Measurements from ENCODE around the gene SVIL. TPM values are rescaled to one million over a fixed set of nuclear protein-coding genes. Genes with fewer than 3 reads are reported as not detected.

Gene SVIL
- total and polyA plus RNA-seq, 2 of the 13 experiments (the other 11 are each of a cell fraction or from before 2014, with no cell fraction given): 3.9 to 12.1 TPM

GRCh38 chr10:29680091-29680490, 45.3 kb upstream of the SVIL start:
- Histone ChIP-seq H3K27me3 (ENCODE audit: control insufficient read depth in 1 of 2, insufficient read depth in 2 of 2, low read length in 2 of 2) (no peaks in the 10 kb centered on the region), H3K4me1 (ENCODE audit: insufficient read depth, low read length) (no peaks in the 10 kb centered on the region), H3K27ac (ENCODE audit: extremely low read length, insufficient read depth, low read length) (no peak overlapping the region), H3K36me3 (replicated peaks in 1 of 2; ENCODE audit: control insufficient read depth in 1 of 2, insufficient read depth in 2 of 2, low read length in 2 of 2) (peaks cover 0 to 4% of the 10 kb centered on the region in 2 experiments; a peak in 2 of 5 replicates), H3K79me2 (ENCODE audit: insufficient read depth, low read length) (no peaks in the 10 kb centered on the region), H2AFZ (ENCODE audit: low read length) (no peak overlapping the region), H3K4me2 (ENCODE audit: low read depth, low read length) (no peak overlapping the region), H3K9me3 (ENCODE audit: low read length) (peaks cover 21% of the 10 kb centered on the region; the same call in 1 of the 2 replicates), H4K20me1 (ENCODE audit: insufficient read depth, low read length) (no peaks in the 10 kb centered on the region), H3K9ac (ENCODE audit: insufficient read depth, low read depth, low read length) (no peak overlapping the region), H3K4me3 (replicated peaks in 1 of 3; ENCODE audit: insufficient read depth in 1 of 3, low read depth in 2 of 3, low read length in 3 of 3) (no peak overlapping the region)
- 93% methylated on average over 6 of the region's 6 CpGs for WGBS (ENCODE audit: low lambda C conversion rate)
- FAIRE-seq (no peak), DNase-seq (ENCODE audit: low spot score) (no peak), ATAC-seq (no peak)
- ChIA-PET CTCF (ENCODE audit: low intra/inter-chr PET ratio, low total read pairs) (no interaction called here), POLR2A (no interaction called here)
- intact Hi-C loops (cut with micrococcal nuclease; ENCODE audit: unreplicated experiment): no loop called here
- BruUV-seq (replicated peaks): no TSS peak
- in situ Hi-C loops (cut with HindIII; ENCODE audit: extremely low pct_ligation_motif_present, low pct_unique_long_range_greater_than_20kb): no loop called here
- TF ChIP-seq, protein P1, sequence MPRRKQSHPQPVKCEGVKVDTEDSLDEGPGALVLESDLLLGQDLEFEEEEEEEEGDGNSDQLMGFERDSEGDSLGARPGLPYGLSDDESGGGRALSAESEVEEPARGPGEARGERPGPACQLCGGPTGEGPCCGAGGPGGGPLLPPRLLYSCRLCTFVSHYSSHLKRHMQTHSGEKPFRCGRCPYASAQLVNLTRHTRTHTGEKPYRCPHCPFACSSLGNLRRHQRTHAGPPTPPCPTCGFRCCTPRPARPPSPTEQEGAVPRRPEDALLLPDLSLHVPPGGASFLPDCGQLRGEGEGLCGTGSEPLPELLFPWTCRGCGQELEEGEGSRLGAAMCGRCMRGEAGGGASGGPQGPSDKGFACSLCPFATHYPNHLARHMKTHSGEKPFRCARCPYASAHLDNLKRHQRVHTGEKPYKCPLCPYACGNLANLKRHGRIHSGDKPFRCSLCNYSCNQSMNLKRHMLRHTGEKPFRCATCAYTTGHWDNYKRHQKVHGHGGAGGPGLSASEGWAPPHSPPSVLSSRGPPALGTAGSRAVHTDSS (CRISPR knock-in tag; conservative IDR thresholded peaks at IDR 0.05): no peak
- TF ChIP-seq SUZ12 (IDR thresholded peaks at IDR 0.05; ENCODE audit: low read depth, low read length) (no peak), ZNF253 (CRISPR knock-in tag; IDR thresholded peaks at IDR 0.05; ENCODE audit: borderline replicate concordance) (no peak), CHD4 (IDR thresholded peaks at IDR 0.05; ENCODE audit: borderline replicate concordance, low read length) (no peak), ZNF383 (CRISPR knock-in tag; IDR thresholded peaks at IDR 0.05; ENCODE audit: borderline replicate concordance) (no peak), ZNF747 (CRISPR knock-in tag; IDR thresholded peaks at IDR 0.05; ENCODE audit: borderline replicate concordance) (no peak), NFE2L2 (IDR thresholded peaks at IDR 0.05; ENCODE audit: low read length) (no peak), ZNF777 (CRISPR knock-in tag; IDR thresholded peaks at IDR 0.05) (no peak)
- TF ChIP-seq, protein P2, sequence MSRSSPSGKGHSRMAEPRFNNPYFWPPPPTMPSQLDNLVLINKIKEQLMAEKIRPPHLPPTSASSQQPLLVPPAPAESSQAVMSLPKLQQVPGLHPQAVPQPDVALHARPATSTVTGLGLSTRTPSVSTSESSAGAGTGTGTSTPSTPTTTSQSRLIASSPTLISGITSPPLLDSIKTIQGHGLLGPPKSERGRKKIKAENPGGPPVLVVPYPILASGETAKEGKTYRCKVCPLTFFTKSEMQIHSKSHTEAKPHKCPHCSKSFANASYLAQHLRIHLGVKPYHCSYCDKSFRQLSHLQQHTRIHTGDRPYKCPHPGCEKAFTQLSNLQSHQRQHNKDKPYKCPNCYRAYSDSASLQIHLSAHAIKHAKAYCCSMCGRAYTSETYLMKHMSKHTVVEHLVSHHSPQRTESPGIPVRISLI (CRISPR knock-in tag; IDR thresholded peaks at IDR 0.05; ENCODE audit: borderline replicate concordance): no peak
- TF ChIP-seq, protein P3, sequence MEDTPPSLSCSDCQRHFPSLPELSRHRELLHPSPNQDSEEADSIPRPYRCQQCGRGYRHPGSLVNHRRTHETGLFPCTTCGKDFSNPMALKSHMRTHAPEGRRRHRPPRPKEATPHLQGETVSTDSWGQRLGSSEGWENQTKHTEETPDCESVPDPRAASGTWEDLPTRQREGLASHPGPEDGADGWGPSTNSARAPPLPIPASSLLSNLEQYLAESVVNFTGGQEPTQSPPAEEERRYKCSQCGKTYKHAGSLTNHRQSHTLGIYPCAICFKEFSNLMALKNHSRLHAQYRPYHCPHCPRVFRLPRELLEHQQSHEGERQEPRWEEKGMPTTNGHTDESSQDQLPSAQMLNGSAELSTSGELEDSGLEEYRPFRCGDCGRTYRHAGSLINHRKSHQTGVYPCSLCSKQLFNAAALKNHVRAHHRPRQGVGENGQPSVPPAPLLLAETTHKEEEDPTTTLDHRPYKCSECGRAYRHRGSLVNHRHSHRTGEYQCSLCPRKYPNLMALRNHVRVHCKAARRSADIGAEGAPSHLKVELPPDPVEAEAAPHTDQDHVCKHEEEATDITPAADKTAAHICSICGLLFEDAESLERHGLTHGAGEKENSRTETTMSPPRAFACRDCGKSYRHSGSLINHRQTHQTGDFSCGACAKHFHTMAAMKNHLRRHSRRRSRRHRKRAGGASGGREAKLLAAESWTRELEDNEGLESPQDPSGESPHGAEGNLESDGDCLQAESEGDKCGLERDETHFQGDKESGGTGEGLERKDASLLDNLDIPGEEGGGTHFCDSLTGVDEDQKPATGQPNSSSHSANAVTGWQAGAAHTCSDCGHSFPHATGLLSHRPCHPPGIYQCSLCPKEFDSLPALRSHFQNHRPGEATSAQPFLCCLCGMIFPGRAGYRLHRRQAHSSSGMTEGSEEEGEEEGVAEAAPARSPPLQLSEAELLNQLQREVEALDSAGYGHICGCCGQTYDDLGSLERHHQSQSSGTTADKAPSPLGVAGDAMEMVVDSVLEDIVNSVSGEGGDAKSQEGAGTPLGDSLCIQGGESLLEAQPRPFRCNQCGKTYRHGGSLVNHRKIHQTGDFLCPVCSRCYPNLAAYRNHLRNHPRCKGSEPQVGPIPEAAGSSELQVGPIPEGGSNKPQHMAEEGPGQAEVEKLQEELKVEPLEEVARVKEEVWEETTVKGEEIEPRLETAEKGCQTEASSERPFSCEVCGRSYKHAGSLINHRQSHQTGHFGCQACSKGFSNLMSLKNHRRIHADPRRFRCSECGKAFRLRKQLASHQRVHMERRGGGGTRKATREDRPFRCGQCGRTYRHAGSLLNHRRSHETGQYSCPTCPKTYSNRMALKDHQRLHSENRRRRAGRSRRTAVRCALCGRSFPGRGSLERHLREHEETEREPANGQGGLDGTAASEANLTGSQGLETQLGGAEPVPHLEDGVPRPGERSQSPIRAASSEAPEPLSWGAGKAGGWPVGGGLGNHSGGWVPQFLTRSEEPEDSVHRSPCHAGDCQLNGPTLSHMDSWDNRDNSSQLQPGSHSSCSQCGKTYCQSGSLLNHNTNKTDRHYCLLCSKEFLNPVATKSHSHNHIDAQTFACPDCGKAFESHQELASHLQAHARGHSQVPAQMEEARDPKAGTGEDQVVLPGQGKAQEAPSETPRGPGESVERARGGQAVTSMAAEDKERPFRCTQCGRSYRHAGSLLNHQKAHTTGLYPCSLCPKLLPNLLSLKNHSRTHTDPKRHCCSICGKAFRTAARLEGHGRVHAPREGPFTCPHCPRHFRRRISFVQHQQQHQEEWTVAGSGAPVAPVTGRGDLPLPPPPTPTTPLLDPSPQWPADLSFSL (CRISPR knock-in tag; IDR thresholded peaks at IDR 0.05): no peak
- TF ChIP-seq, protein P4, sequence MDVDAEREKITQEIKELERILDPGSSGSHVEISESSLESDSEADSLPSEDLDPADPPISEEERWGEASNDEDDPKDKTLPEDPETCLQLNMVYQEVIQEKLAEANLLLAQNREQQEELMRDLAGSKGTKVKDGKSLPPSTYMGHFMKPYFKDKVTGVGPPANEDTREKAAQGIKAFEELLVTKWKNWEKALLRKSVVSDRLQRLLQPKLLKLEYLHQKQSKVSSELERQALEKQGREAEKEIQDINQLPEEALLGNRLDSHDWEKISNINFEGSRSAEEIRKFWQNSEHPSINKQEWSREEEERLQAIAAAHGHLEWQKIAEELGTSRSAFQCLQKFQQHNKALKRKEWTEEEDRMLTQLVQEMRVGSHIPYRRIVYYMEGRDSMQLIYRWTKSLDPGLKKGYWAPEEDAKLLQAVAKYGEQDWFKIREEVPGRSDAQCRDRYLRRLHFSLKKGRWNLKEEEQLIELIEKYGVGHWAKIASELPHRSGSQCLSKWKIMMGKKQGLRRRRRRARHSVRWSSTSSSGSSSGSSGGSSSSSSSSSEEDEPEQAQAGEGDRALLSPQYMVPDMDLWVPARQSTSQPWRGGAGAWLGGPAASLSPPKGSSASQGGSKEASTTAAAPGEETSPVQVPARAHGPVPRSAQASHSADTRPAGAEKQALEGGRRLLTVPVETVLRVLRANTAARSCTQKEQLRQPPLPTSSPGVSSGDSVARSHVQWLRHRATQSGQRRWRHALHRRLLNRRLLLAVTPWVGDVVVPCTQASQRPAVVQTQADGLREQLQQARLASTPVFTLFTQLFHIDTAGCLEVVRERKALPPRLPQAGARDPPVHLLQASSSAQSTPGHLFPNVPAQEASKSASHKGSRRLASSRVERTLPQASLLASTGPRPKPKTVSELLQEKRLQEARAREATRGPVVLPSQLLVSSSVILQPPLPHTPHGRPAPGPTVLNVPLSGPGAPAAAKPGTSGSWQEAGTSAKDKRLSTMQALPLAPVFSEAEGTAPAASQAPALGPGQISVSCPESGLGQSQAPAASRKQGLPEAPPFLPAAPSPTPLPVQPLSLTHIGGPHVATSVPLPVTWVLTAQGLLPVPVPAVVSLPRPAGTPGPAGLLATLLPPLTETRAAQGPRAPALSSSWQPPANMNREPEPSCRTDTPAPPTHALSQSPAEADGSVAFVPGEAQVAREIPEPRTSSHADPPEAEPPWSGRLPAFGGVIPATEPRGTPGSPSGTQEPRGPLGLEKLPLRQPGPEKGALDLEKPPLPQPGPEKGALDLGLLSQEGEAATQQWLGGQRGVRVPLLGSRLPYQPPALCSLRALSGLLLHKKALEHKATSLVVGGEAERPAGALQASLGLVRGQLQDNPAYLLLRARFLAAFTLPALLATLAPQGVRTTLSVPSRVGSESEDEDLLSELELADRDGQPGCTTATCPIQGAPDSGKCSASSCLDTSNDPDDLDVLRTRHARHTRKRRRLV (CRISPR knock-in tag; IDR thresholded peaks at IDR 0.05): no peak
